GM18870 (cell line): ENCODE measurements around the gene TFF3.

ENCODE experiments used
- ATAC-seq: cut with Tn5 transposase; IDR thresholded peaks from one replicate; pipeline ENCODE4 v1.9.1; 2021; ENCODE audit warnings: moderate library complexity; ENCODE audit not compliant: unreplicated experiment

The TFF3 gene

GRCh38 chr21:42324896-42325295 lies 9.7 kb upstream of the TFF3 start:
- ATAC-seq: no peak

- no peak for ATAC-seq
Measured at GRCh38 chr21:42321845-42322244, 6.6 kb upstream of the TFF3 start.

DNA sequence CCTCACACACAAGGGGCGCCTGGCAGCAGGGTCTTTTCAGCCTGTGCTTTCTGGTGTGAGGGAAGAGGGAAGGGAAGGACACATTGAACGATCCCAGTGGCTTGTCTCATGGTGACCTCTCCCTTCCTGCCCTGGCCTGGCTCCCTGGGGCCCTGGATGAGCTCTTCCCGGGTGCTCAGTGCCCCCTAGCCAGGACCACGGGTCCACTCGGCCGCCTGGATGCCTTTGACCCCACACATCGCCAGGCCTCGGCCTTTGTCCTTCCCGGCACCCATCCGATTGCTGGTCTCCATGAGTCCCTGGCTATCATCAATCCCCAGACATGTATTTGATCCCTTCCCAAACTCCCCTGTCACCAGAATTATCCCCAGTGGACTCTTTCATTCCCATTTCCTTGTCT lies 6.0 kb upstream of the TFF3 start:
- ATAC-seq: no peak

GRCh38 chr21:42320791-42321190 lies 5.6 kb upstream of the TFF3 start:
- no peak for ATAC-seq

DNA sequence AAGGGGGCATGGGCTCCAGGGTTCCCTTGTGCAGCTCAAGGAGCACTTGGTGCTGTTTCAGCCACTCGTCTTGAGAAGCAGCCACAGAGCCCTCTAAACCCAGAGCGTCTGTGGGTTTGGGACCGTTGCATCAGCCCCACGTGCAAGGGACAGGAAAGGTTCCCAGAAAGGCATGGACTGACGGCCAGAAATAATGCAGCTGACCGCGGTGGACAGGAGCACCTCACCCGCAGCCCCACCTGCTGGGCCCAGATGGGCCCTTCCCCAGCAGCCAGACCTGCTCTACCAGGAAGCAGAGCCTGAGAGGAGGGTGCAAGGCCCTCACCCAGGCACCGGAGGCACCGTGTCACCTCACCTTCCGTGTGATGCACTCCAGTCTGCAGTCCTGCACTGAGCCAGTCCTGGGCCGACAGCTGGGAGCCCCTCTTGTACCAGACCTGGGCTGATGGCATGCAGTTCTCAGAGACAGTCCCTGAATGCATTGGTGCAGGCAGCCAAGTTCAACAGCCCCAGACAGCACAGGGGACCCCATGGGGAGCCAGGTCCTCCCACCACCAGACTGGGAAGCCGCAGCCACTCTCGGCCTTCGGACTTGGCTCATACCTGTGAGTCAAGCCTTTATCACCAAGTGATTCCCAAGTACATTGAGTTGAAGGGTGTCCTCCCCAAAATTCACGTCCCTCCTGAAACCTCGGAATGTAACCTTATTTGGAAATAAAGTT lies 4.8 kb upstream of the TFF3 start:
- ATAC-seq: no peak

DNA sequence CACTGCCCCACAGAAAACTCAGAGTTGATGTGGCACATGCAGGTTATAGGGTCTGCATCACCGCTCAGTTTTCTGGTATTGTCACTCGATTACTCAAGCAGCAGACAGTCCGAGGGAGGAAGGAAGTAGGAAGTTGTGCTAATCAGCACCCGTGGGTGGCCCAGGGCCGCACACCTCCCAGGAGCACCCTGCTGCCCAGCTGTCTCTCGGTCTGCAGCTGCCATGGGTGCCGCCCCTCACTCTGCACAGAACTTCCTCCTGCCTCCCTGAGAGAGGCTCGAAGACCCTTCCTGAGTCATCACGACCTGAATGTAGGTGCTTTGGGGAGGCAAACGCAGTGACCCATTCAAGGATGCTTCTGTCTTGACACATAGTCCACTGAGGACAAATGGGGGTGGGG lies 4.2 kb upstream of the TFF3 start:
- ATAC-seq: no peak

DNA sequence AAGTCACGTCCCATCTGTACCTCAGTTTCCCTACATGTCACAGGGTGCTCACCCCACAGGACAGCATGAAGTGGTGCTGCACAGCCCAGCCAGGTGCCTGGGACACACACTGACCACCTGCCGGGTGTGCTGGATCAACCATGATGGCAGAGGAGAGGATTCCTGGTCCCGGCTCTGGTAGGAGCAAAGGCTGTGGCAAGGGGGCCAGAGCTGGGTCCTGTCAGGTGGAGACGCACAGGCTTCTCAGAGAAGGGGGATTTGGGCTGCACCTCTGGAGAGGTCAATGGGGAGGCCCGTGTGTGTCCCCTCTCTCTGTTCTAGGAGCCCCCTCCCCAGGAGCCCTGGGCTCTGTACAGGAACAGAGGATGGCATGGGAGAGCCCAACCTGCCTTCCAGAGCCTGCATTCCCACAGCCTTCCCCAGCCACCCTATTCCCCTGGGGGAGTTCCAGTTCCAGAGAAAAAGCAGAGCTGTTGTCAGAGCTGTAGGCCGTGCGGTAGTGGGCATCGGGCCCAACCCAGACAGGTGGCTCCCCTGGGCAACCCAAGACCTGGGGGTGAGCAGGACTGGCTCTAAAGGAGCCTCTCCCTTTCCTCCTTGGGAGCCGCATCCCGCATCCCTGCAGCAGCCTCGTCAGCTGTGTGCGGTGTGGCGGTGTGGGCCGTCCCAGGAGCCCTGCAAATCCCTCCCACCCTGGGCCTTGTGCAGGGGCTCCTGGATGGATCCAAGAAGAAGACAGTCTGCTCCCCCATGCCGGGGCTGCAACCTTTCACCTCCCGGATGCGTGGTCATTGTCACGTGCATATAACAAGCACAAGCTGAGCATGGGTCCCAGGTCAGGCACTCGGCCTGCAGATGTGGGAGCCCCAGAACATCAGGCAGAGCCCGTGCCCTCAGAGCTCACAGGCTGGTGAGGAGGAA lies 2.9 kb upstream of the TFF3 start:
- no peak for ATAC-seq

GRCh38 chr21:42317341-42317741 lies 2.1 kb upstream of the TFF3 start:
- no peak for ATAC-seq

GRCh38 chr21:42316891-42317290 lies 1.7 kb upstream of the TFF3 start:
- ATAC-seq: no peak

- ATAC-seq: no peak
Measured at GRCh38 chr21:42314616-42315295, 453 bp downstream of the TFF3 start.

- no peak for ATAC-seq
Measured at GRCh38 chr21:42313501-42313969, 1.7 kb downstream of the TFF3 start.

DNA sequence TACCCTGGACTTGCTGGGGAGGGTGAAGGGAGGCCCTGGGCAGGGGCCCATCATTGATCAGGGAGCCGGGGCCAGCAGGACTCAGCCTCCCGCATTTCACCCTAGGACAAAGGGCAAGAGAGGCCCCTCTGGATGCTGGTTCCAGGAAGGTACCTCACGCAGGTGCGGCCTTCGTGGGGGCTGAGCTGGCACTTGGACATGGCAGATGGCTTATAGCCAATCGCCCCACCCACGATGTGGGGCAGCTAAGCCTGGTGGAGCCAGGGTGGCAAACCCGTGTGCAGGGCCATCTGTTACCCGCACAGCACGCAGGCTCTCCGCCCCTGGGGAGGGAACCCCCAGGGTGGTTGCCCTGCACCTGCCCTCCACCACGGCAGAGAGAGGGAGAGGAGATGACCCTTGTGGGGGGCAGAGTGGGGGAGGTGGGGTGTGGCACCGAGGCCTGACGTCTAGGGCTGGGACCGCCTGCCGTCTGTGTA lies 2.5 kb downstream of the TFF3 start:
- no peak for ATAC-seq

DNA sequence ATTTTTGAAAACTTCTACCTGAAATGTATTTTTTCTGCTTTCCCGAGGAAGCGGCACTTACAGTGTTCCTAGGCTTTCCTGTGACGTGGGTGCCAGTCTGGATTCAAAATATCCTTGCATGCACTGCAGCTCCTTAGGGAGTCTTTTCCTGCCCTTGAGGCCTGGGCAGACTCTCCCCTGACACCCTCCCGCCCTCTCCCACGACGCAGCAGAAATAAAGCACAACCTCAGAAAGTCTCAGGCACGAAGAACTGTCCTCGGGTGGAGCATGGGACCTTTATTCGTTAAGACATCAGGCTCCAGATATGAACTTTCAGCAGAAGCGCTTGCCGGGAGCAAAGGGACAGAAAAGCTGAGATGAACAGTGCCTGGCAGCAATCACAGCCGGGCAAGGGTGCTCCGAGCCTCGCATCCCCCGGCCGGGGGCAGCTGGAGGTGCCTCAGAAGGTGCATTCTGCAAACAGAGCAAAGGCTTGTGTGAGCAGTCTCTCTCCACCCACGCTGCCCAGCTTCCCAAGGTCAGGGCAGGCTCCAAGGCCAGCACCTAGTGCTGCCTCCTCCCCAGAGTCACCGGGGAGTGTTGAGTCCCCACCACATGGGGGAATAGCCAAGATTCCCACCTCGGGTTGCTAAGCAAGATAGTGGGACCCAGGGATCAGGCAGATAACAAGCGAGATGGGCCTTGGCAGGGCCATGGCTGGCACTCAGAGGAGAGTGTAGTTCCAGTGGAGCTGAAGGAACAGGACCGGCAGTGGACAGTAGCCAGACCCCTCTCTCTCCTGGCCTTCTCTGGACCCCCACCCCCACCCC lies 3.2 kb downstream of the TFF3 start:
- no peak for ATAC-seq

- ATAC-seq: no peak
Measured at GRCh38 chr21:42311160-42311559, 4.0 kb downstream of the TFF3 start.

GRCh38 chr21:42310411-42311001 lies 4.7 kb downstream of the TFF3 start:
- no peak for ATAC-seq

DNA sequence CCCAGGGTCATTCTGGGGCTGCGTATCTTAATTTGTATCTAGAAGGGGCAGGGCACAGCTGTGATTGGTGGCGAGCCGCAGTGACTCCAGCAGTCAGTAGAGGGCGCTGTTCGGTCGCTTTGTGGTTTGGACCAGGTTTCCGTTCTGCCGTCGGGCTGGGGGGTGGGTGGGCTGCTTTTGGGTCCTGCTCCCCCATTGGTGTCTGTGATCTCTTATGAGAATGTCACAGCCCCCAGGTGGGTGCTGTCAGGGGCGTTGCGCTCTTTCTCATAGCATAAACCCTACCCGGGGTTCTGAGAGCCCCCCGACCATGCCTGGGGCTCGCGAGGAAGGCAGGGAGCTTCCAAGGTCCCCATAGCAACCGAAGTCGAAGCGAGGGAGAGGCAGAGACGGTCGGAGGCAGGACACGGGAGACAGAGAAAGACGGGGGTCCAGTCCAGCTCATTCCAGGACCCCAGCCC lies 5.4 kb downstream of the TFF3 start:
- no peak for ATAC-seq

DNA sequence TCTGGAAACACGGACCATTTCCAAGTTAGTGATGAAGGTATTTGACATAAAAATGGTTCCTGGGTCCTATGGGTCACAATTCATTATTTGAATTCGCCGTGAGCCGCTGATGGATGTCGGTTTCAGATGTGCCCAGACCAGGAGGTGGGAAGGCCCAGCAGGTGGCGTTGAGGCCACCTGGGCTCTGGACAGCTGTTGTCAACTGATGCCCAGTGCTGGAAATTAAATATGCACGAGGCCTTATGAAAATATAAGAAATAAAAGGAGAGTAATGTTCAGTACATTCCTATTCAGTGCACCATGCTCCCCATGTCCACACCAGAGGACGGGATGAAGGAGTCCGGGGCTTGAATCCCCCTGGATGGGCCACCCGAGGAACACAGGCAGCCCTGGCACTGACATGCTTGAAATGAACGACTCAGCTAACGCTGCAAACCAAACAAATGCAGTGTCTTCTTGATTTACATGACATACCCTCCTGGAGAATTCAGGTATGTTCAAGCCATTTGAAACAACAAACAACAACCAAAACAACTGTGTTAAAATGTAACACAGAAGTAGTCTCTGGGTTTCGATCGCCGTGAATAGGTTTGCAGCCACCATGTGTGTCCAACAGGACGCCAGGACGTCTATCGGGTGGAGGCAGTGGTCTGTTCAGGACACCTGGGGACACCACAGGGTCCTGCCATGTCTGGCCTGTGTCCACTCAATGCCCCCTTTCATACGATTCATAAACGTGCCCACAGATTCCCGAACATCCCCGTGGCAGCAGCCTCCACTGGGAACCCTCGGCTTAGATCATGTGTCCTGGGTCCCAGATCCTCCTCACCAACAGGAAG lies 6.1 kb downstream of the TFF3 start:
- ATAC-seq: no peak

DNA sequence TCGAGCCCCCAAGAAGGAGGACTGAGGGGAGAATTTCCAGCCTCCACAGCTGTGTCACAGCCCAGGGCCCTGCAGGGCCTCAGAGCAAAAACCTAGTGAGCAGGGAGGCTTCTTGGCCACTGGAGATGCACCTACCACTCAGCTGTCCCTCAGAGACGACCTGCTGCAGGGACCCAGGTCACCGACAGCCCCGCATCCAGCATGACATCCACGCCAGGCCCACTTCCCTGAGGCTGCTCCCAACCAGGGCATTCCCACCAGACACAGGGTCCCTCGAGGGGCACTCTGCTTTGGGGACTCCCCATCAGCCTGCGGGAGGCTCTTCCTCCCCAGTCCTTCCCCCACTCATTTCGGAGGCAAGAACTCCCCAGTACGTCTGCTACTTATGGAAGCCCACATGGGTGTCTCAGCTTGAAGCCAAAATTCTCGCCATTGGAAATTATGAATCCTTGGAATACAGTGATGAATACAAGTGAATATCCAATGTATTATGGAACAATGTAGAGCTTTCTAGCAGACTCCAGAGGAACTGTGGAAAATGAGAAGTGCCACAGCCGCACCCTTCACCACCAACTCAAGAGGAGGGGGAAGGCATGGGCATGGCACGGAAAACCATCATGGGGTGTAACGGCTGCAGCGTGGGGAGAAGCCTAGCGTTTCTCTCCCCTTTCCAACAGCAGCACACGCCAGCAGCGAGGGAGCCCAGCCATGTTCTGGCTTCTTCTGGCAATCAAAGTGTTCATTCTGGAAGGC lies 6.9 kb downstream of the TFF3 start:
- no peak for ATAC-seq
